ENCODE results near the gene LRIG3. TPM values are rescaled to one million over a fixed set of nuclear protein-coding genes. Genes with fewer than 3 reads are reported as not detected.

Gene LRIG3
- total RNA-seq, 1 donor: 85.0 TPM

GRCh38 chr12:58873496-58873895 lies 46.8 kb downstream of the LRIG3 start:
- TF ChIP-seq CTCF (IDR thresholded peaks at IDR 0.05; ENCODE audit: extremely low read depth, low read depth, low read length): no peak
- Histone ChIP-seq H2AFZ (ENCODE audit: low read length) (no peak overlapping the region), H3K4me1 (ENCODE audit: insufficient read depth, low read length) (peaks cover 15% of the 10 kb centered on the region), H3K27me3 (ENCODE audit: insufficient read depth, low read length) (no peaks in the 10 kb centered on the region), H3K9me3 (ENCODE audit: low read depth, low read length) (no peaks in the 10 kb centered on the region), H3K4me3 (ENCODE audit: insufficient read depth, low read length) (no peak overlapping the region), H3K27ac (ENCODE audit: low read depth, low read length) (no peak overlapping the region), H3K4me2 (ENCODE audit: insufficient read depth, low read length) (no peak overlapping the region), H3K36me3 (ENCODE audit: insufficient read depth, low read length) (peaks cover 59% of the 10 kb centered on the region), H4K20me1 (ENCODE audit: insufficient read depth, low read length) (no peaks in the 10 kb centered on the region), H3K79me2 (ENCODE audit: insufficient read depth, low read length) (no peaks in the 10 kb centered on the region)
- no peak for DNase-seq (ENCODE audit: insufficient read length, low spot score, missing footprints)

GRCh38 chr12:58871556-58871955 lies 48.7 kb downstream of the LRIG3 start:
- Histone ChIP-seq H2AFZ (ENCODE audit: low read length) (peak overlapping the region; percentile 18), H3K4me3 (ENCODE audit: insufficient read depth, low read length) (peak overlapping the region; percentile 49)

GRCh38 chr12:58870595-58870994 lies 49.7 kb downstream of the LRIG3 start:
- no peak for DNase-seq (ENCODE audit: insufficient read length, low spot score, missing footprints)
- H3K36me3 ChIP-seq (ENCODE audit: insufficient read depth, low read length): peaks cover 50% of the 10 kb centered on the region
- H3K4me2 ChIP-seq (ENCODE audit: insufficient read depth, low read length): no peak overlapping the region
- H3K4me1 ChIP-seq (ENCODE audit: insufficient read depth, low read length): no peaks in the 10 kb centered on the region
- H3K4me3 ChIP-seq (ENCODE audit: insufficient read depth, low read length): no peak overlapping the region
- H3K79me2 ChIP-seq (ENCODE audit: insufficient read depth, low read length): no peaks in the 10 kb centered on the region
- H3K9me3 ChIP-seq (ENCODE audit: low read depth, low read length): no peaks in the 10 kb centered on the region
- H2AFZ ChIP-seq (ENCODE audit: low read length): no peak overlapping the region
- TF ChIP-seq CTCF (IDR thresholded peaks at IDR 0.05; ENCODE audit: extremely low read depth, low read depth, low read length): no peak
- H3K27ac ChIP-seq (ENCODE audit: low read depth, low read length): no peak overlapping the region
- H3K27me3 ChIP-seq (ENCODE audit: insufficient read depth, low read length): no peaks in the 10 kb centered on the region
- H4K20me1 ChIP-seq (ENCODE audit: insufficient read depth, low read length): no peaks in the 10 kb centered on the region

More at GRCh38 chr12:58871556-58871955, 48.7 kb downstream of the LRIG3 start:
- H3K9me3 ChIP-seq (ENCODE audit: low read depth, low read length): no peaks in the 10 kb centered on the region
- H3K27ac ChIP-seq (ENCODE audit: low read depth, low read length): peak overlapping the region; percentile 20
- peaks cover 57% of the 10 kb centered on the region for H3K36me3 ChIP-seq (ENCODE audit: insufficient read depth, low read length)
- H3K27me3 ChIP-seq (ENCODE audit: insufficient read depth, low read length): no peaks in the 10 kb centered on the region
- no peak for DNase-seq (ENCODE audit: insufficient read length, low spot score, missing footprints)
- H3K4me2 ChIP-seq (ENCODE audit: insufficient read depth, low read length): peak overlapping the region; percentile 74
- no peaks in the 10 kb centered on the region for H4K20me1 ChIP-seq (ENCODE audit: insufficient read depth, low read length)
- no peaks in the 10 kb centered on the region for H3K79me2 ChIP-seq (ENCODE audit: insufficient read depth, low read length)
- no peak for TF ChIP-seq CTCF (IDR thresholded peaks at IDR 0.05; ENCODE audit: extremely low read depth, low read depth, low read length)
- peaks cover 2% of the 10 kb centered on the region for H3K4me1 ChIP-seq (ENCODE audit: insufficient read depth, low read length)

- Histone ChIP-seq H3K9me3 (ENCODE audit: low read depth, low read length) (no peaks in the 10 kb centered on the region), H3K27me3 (ENCODE audit: insufficient read depth, low read length) (no peaks in the 10 kb centered on the region), H3K4me3 (ENCODE audit: insufficient read depth, low read length) (no peak overlapping the region), H4K20me1 (ENCODE audit: insufficient read depth, low read length) (no peaks in the 10 kb centered on the region), H3K79me2 (ENCODE audit: insufficient read depth, low read length) (no peaks in the 10 kb centered on the region), H3K4me2 (ENCODE audit: insufficient read depth, low read length) (no peak overlapping the region), H3K27ac (ENCODE audit: low read depth, low read length) (no peak overlapping the region), H3K36me3 (ENCODE audit: insufficient read depth, low read length) (no peaks in the 10 kb centered on the region), H2AFZ (ENCODE audit: low read length) (no peak overlapping the region), H3K4me1 (ENCODE audit: insufficient read depth, low read length) (no peaks in the 10 kb centered on the region)
- no peak for DNase-seq (ENCODE audit: insufficient read length, low spot score, missing footprints)
- no peak for TF ChIP-seq CTCF (IDR thresholded peaks at IDR 0.05; ENCODE audit: extremely low read depth, low read depth, low read length)
Measured at GRCh38 chr12:58860788-58861240, 59.5 kb downstream of the LRIG3 start.
